Tibial nerve (tissue), 4 donors: ENCODE data around the gene TMX3. TPM values are rescaled to one million over a fixed set of nuclear protein-coding genes. Genes with fewer than 3 reads are reported as not detected.

Experiments used
- DNase-seq, 2 donors: peaks; one replicate each; pipeline ENCODE4 v3.0.0-alpha.2; 2019; ENCODE audit warnings: low spot score in 2 of 2
- H3K27ac ChIP-seq, 4 donors: fragments of 200-600 bp; sonication (generic) in 3 of 4; one replicate each; pipeline ENCODE4 v1.5.1; 2017 to 2019; ENCODE audit warnings: mild to moderate bottlenecking in 1 of 4
- H3K27me3 ChIP-seq, 2 donors: fragments of 200-600 bp; sonication (generic) in 1 of 2; one replicate each; pipeline versions ENCODE4 v1.5.1 to v1.6.0; 2017 to 2019
- H3K36me3 ChIP-seq, 3 donors: fragments of 200-600 bp; sonication (generic); one replicate each; pipeline ENCODE4 v1.5.1; 2018 to 2019
- H3K4me1 ChIP-seq, 4 donors: fragments of 200-600 bp; sonication (generic) in 3 of 4; one replicate each; pipeline ENCODE4 v1.5.1; 2017 to 2019
- H3K4me3 ChIP-seq, 4 donors: fragments of 200-600 bp; sonication (generic) in 3 of 4; one replicate each; pipeline ENCODE4 v1.5.1; 2017 to 2019; ENCODE audit warnings: mild to moderate bottlenecking in 1 of 4, moderate library complexity in 1 of 4
- H3K9me3 ChIP-seq, 4 donors: fragments of 200-600 bp; sonication (generic) in 3 of 4; one replicate each; pipeline ENCODE4 v1.5.1; 2017 to 2019
- CTCF ChIP-seq, 5 experiments: fragments of 200-600 bp in 3 of 5; fragments of 450-650 bp in 2 of 5; sonication (generic) in 3 of 5; IDR thresholded peaks; one replicate each; pipeline ENCODE4 v1.5.1; 2016 to 2019; ENCODE audit warnings: antibody characterized with exemption in 5 of 5, mild to moderate bottlenecking in 3 of 5, moderate library complexity in 2 of 5
- EP300 ChIP-seq, 2 donors: sonication (generic); formaldehyde crosslinking; IDR thresholded peaks; one replicate each; pipeline ENCODE4 v1.6.1; 2017; ENCODE audit warnings: antibody characterized with exemption in 2 of 2, mild to moderate bottlenecking in 1 of 2
- POLR2A ChIP-seq, 2 donors: fragments of 450-650 bp; IDR thresholded peaks; one replicate each; pipeline ENCODE4 v1.6.1; 2017; ENCODE audit warnings: antibody characterized with exemption in 2 of 2, mild to moderate bottlenecking in 2 of 2, moderate library complexity in 2 of 2
- WGBS, 2 donors: methylation state at CpG; one replicate each; pipeline ENCODE4 v1.1.5; 2018; 5-methylcytosine and 5-hydroxymethylcytosine counted together
- total RNA-seq, 4 donors: library from RNA; depleted of rRNA; stranded (reverse); fragments of >200 nt; gene quantifications; one replicate each; pipeline ENCODE4 v1.1.0, GENCODE V29; 2016

Gene TMX3, protein sequence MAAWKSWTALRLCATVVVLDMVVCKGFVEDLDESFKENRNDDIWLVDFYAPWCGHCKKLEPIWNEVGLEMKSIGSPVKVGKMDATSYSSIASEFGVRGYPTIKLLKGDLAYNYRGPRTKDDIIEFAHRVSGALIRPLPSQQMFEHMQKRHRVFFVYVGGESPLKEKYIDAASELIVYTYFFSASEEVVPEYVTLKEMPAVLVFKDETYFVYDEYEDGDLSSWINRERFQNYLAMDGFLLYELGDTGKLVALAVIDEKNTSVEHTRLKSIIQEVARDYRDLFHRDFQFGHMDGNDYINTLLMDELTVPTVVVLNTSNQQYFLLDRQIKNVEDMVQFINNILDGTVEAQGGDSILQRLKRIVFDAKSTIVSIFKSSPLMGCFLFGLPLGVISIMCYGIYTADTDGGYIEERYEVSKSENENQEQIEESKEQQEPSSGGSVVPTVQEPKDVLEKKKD
- 10 to 100 TPM; 30.2 to 69.0 (median 54.3) TPM for total RNA-seq

- Histone ChIP-seq H3K4me3 (peak within 1 kb of the TSS; percentile 85 to 98 (median 93)), H3K27me3 (no peaks in the 10 kb centered on the region), H3K27ac (peak within 1 kb of the TSS; percentile 59 to 87 (median 78)), H3K4me1 (peaks cover 0 to 29% (median 9%) of the 10 kb centered on the region in 4 donors), H3K9me3 (no peaks in the 10 kb centered on the region), H3K36me3 (peaks cover 0 to 40% (median 4%) of the 10 kb centered on the region in 3 donors)
- peak; percentile 70 to 72 for DNase-seq
- 0 to 1% methylated on average over 39 to 51 of the region's 70 CpGs for WGBS, 2 donors
- TF ChIP-seq POLR2A (IDR thresholded peaks at IDR 0.05), result no peak
- TF ChIP-seq CTCF (IDR thresholded peaks at IDR 0.05), result peak in 1 of 5 experiments; percentile 29
- peak; percentile 67 to 86 for TF ChIP-seq EP300 (IDR thresholded peaks at IDR 0.05)
These were observed at the start of gene TMX3 for GRCh38 chr18:68714712-68715496. Gene TMX3, minus strand, starts transcription at chr18:68715108. Its CDS starts 127 bp downstream, at chr18:68714981.

DNA sequence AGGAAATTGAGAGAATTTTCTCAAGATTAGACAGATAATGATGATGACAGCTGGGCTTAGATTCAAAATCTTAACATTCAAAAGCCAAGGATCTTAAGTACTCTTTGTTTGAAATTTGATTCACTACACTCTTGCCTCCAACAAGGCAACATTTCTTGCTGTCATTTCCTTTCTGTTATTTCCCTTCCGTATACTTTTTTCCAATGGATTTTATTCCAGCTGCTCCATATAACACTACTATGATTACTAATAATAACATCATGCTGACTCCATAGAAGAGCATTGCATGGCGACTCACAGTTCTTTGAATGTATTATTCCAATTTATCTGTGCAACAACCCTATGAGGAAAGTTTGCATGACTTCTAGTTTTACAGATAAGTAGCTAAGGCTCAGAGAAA is 49.1 kb upstream of the TMX3 start:
- DNase-seq, result no peak
- no peaks in the 10 kb centered on the region for H3K27me3 ChIP-seq
- TF ChIP-seq CTCF (IDR thresholded peaks at IDR 0.05), result no peak
- TF ChIP-seq EP300 (IDR thresholded peaks at IDR 0.05), result no peak
- no peak for TF ChIP-seq POLR2A (IDR thresholded peaks at IDR 0.05)
- no peaks in the 10 kb centered on the region for H3K36me3 ChIP-seq
- WGBS, 2 donors, result 73 to 75% methylated on average over 2 of the region's 2 CpGs
- H3K9me3 ChIP-seq, result peaks cover 0 to 10% (median 0%) of the 10 kb centered on the region in 4 donors
- H3K4me3 ChIP-seq, result no peak overlapping the region
- peaks cover 0 to 9% (median 0%) of the 10 kb centered on the region in 4 donors for H3K4me1 ChIP-seq
- H3K27ac ChIP-seq, result no peak overlapping the region

GRCh38 chr18:68763083-68763482 is 48.2 kb upstream of the TMX3 start:
- TF ChIP-seq CTCF (IDR thresholded peaks at IDR 0.05), result no peak
- TF ChIP-seq POLR2A (IDR thresholded peaks at IDR 0.05), result no peak
- TF ChIP-seq EP300 (IDR thresholded peaks at IDR 0.05), result no peak
- WGBS, 2 donors, result 49 to 50% methylated on average over 2 of the region's 2 CpGs
- no peak for DNase-seq
- H3K27me3 ChIP-seq, result no peaks in the 10 kb centered on the region
- H3K4me3 ChIP-seq, result no peak overlapping the region
- no peaks in the 10 kb centered on the region for H3K36me3 ChIP-seq
- peaks cover 0 to 9% (median 0%) of the 10 kb centered on the region in 4 donors for H3K4me1 ChIP-seq
- peaks cover 0 to 15% (median 0%) of the 10 kb centered on the region in 4 donors for H3K9me3 ChIP-seq
- H3K27ac ChIP-seq, result no peak overlapping the region

DNA sequence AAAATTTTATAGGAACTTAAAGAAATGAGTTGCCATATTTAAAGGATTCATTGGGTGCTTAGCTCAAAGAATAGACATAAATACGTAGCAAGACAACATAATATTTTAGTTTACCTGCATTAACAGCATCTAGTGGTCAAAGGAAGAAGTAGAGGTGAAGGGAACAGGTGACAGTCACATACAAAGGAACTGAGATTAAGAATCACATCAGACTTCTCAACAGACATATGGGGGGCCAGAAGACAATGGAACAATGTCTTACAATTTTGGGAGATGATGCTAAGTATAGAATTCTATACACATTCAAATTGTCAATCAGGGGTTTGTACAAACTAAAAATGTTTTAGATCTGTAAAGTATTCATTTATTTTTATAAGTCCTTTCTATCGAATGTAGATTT is 44.4 kb upstream of the TMX3 start:
- TF ChIP-seq EP300 (IDR thresholded peaks at IDR 0.05) (no peak), CTCF (IDR thresholded peaks at IDR 0.05) (no peak), POLR2A (IDR thresholded peaks at IDR 0.05) (no peak)
- H3K27me3 ChIP-seq, result no peaks in the 10 kb centered on the region
- no peak overlapping the region for H3K4me3 ChIP-seq
- 93 to 94% methylated on average over 2 of the region's 2 CpGs for WGBS, 2 donors
- H3K4me1 ChIP-seq, result peaks cover 0 to 9% (median 0%) of the 10 kb centered on the region in 4 donors
- peaks cover 0 to 15% (median 0%) of the 10 kb centered on the region in 4 donors for H3K9me3 ChIP-seq
- H3K27ac ChIP-seq, result no peak overlapping the region
- DNase-seq, result no peak
- H3K36me3 ChIP-seq, result no peaks in the 10 kb centered on the region
